Coronary artery (tissue), 2 donors: Measurements from ENCODE around the gene TFAP2A.

Experiments used
- DNase-seq: peaks from one replicate; pipeline ENCODE4 v3.0.0-alpha.2; 2017; ENCODE audit warnings: low spot score
- H3K27ac ChIP-seq, 2 donors: fragments of 200-600 bp; sonication (generic); one replicate each; pipeline ENCODE4 v1.5.1; 2016 to 2019
- H3K4me3 ChIP-seq: fragments of 200-600 bp; sonication (generic); 2 replicates; pipeline ENCODE4 v1.5.1; 2016; ENCODE audit warnings: mild to moderate bottlenecking, moderate library complexity
- CTCF ChIP-seq: fragments of 200-600 bp; sonication (generic); IDR thresholded peaks from one replicate; pipeline ENCODE4 v1.5.1; 2019; ENCODE audit warnings: antibody characterized with exemption

TFAP2A gene

GRCh38 chr6:10407674-10408054 lies 7.2 kb downstream of the TFAP2A start:
- no peak overlapping the region for H3K4me3 ChIP-seq
- no peak for TF ChIP-seq CTCF
- no peak for DNase-seq
- no peak overlapping the region for H3K27ac ChIP-seq

DNA sequence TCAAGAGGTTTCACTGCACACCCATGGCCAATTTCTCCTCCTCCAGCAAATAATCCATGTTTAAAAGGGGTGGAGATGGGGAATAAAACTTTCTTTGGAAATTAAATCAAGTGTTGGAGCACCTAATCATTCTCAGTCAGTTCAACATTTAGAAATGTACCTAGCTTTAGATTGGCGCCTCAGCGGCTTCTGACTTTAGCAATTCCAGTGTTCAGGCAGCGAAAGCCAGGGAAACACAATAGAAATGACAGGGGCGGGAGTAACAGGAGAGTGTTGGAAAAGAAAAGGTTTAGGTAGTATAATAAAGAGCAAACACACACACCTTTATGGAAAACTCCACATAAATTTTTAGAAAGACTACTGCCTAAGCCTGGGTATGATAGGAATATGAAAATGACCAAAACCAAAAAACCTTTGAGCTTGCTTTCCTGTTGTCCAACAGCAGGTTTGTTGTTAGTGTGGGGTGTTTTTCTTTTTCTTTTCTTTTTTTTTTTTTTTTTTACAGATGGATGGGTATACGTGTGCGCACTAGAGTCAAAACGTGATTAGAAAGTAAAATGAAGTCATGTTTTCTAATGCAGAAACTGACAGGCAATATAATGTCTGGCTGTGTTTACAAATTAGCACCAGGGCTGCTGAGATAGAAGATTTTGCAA lies 7.7 kb downstream of the TFAP2A start:
- no peak for DNase-seq
- Histone ChIP-seq H3K4me3 (no peak overlapping the region), H3K27ac (no peak overlapping the region)
- TF ChIP-seq CTCF: no peak

GRCh38 chr6:10406556-10406955 lies 8.3 kb downstream of the TFAP2A start:
- TF ChIP-seq CTCF: no peak
- H3K4me3 ChIP-seq: no peak overlapping the region

GRCh38 chr6:10405513-10405900 lies 9.4 kb downstream of the TFAP2A start:
- no peak for DNase-seq
- Histone ChIP-seq H3K27ac (no peak overlapping the region), H3K4me3 (no peak overlapping the region)
- TF ChIP-seq CTCF: no peak

More at GRCh38 chr6:10406556-10406955, 8.3 kb downstream of the TFAP2A start:
- DNase-seq: no peak
- H3K27ac ChIP-seq: no peak overlapping the region

- Histone ChIP-seq H3K27ac (peak overlapping the region in 1 of 2 donors; percentile 58), H3K4me3 (peak overlapping the region; percentile 77)
- DNase-seq: peak; percentile 66
- no peak for TF ChIP-seq CTCF
Measured at GRCh38 chr6:10404799-10405512, 9.9 kb downstream of the TFAP2A start.

- peak overlapping the region; percentile 77 for H3K4me3 ChIP-seq
- no peak for TF ChIP-seq CTCF
- H3K27ac ChIP-seq: peak overlapping the region in 1 of 2 donors; percentile 58
- peak; percentile 83 for DNase-seq
Measured at GRCh38 chr6:10404107-10404798, 10.6 kb downstream of the TFAP2A start.
